Chondrocyte (in vitro differentiated cells): ENCODE results near the gene TRABD. TPM values are rescaled to one million over a fixed set of nuclear protein-coding genes. Genes with fewer than 3 reads are reported as not detected.
A peak's percentile ranks its signal among the peaks of the same experiment; 100 is the strongest.

Source experiments
- DNase-seq: peaks from one replicate; pipeline ENCODE4 v3.0.0; 2021; ENCODE audit warnings: mixed read lengths, low spot score
- H3K27ac Mint-ChIP-seq: one replicate; pipeline ENCODE4 v1.8.0; 2021; ENCODE audit warnings: mild to moderate bottlenecking, moderate library complexity, mixed read lengths; ENCODE audit not compliant: unreplicated experiment
- H3K27me3 Mint-ChIP-seq: 2 replicates; pipeline ENCODE4 v1.8.0; 2021; ENCODE audit warnings: low read depth, mixed read lengths
- H3K36me3 Mint-ChIP-seq: 2 replicates; pipeline ENCODE4 v1.8.0; 2021; ENCODE audit warnings: low read depth, mixed read lengths
- H3K4me1 Mint-ChIP-seq: 2 replicates; pipeline ENCODE4 v1.8.0; 2021; ENCODE audit warnings: low read depth, mild to moderate bottlenecking, mixed read lengths
- H3K4me3 Mint-ChIP-seq: one replicate; pipeline ENCODE4 v1.8.0; 2021; ENCODE audit warnings: mild to moderate bottlenecking, moderate library complexity, mixed read lengths; ENCODE audit not compliant: unreplicated experiment
- H3K9me3 Mint-ChIP-seq: 2 replicates; pipeline ENCODE4 v1.8.0; 2021; ENCODE audit warnings: low read depth, mixed read lengths
- total RNA-seq: library from RNA; stranded (reverse); gene quantifications from 3 replicates; pipeline ENCODE4 v1.2.1, GENCODE V29; 2021
- TF ChIP-seq, protein P1 (sequence below): fragments of 200-600 bp; sonication (generic); IDR thresholded peaks from 2 replicates; pipeline ENCODE4 v1.5.0; 2021; ENCODE audit warnings: antibody characterized with exemption, mild to moderate bottlenecking, moderate library complexity

TRABD gene
- total RNA-seq, 1 donor from 2014 or later: 20.2 TPM

DNA sequence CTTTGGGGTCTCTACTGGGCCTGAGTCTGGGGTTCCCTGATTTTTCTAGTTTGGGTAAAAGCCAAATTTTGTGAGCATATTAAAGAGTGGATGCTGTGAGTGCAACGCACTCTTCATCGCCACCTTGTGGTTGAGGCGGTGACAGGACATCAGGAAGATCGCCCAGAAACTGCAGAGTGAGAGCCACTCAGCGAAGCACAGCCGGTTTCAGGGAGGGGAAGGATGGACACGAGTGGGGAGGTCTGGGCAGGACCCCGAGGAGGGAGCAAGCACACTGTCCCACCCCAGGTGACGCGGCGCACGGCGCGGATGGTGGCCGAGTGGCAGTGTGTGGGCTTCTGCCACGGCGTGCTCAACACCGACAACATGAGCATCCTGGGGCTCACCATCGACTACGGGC, 24.2 kb downstream of the TRABD start:
- peaks cover 23% of the 10 kb centered on the region for H3K36me3 Mint-ChIP-seq
- peaks cover 8% of the 10 kb centered on the region for H3K4me1 Mint-ChIP-seq
- no peak overlapping the region for H3K27ac Mint-ChIP-seq
- TF ChIP-seq, protein P1, sequence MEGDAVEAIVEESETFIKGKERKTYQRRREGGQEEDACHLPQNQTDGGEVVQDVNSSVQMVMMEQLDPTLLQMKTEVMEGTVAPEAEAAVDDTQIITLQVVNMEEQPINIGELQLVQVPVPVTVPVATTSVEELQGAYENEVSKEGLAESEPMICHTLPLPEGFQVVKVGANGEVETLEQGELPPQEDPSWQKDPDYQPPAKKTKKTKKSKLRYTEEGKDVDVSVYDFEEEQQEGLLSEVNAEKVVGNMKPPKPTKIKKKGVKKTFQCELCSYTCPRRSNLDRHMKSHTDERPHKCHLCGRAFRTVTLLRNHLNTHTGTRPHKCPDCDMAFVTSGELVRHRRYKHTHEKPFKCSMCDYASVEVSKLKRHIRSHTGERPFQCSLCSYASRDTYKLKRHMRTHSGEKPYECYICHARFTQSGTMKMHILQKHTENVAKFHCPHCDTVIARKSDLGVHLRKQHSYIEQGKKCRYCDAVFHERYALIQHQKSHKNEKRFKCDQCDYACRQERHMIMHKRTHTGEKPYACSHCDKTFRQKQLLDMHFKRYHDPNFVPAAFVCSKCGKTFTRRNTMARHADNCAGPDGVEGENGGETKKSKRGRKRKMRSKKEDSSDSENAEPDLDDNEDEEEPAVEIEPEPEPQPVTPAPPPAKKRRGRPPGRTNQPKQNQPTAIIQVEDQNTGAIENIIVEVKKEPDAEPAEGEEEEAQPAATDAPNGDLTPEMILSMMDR: peak; percentile 91
- no peaks in the 10 kb centered on the region for H3K9me3 Mint-ChIP-seq
- H3K27me3 Mint-ChIP-seq: no peaks in the 10 kb centered on the region
- no peak overlapping the region for H3K4me3 Mint-ChIP-seq
- DNase-seq: no peak

GRCh38 chr22:50210378-50211139, 24.8 kb downstream of the TRABD start:
- no peaks in the 10 kb centered on the region for H3K27me3 Mint-ChIP-seq
- H3K9me3 Mint-ChIP-seq: no peaks in the 10 kb centered on the region
- peaks cover 9% of the 10 kb centered on the region for H3K4me1 Mint-ChIP-seq
- no peak overlapping the region for H3K4me3 Mint-ChIP-seq
- peaks cover 23% of the 10 kb centered on the region for H3K36me3 Mint-ChIP-seq
- DNase-seq: no peak
- H3K27ac Mint-ChIP-seq: no peak overlapping the region
- TF ChIP-seq, protein P1: no peak

DNA sequence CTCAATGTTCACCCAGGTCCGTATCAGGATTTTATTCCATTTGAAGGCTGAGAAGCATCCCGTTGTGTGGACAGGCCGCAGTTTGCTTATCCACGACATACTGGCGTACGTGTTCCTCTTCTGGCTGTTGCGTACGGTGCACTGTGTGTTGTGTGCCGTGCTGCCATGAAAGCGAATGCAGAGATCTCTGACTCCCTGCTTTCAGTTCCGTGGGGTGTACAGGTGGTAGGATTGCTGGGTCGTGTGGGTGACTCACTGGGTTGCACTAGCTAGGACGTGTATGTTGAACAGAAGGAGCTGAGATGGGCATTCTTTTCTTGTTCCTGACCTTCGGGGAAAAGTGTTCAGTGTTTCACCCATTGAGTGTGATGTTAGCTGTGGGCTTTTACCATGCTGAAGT, 25.4 kb downstream of the TRABD start:
- TF ChIP-seq, protein P1: no peak
- no peak overlapping the region for H3K4me3 Mint-ChIP-seq
- H3K9me3 Mint-ChIP-seq: no peaks in the 10 kb centered on the region
- H3K36me3 Mint-ChIP-seq: peaks cover 24% of the 10 kb centered on the region
- H3K4me1 Mint-ChIP-seq: peaks cover 9% of the 10 kb centered on the region
- peak overlapping the region; percentile 5 for H3K27ac Mint-ChIP-seq
- H3K27me3 Mint-ChIP-seq: no peaks in the 10 kb centered on the region
- DNase-seq: no peak

- Mint-ChIP-seq H3K4me3 (no peak overlapping the region), H3K36me3 (peaks cover 24% of the 10 kb centered on the region), H3K9me3 (no peaks in the 10 kb centered on the region), H3K4me1 (peaks cover 7% of the 10 kb centered on the region), H3K27me3 (no peaks in the 10 kb centered on the region), H3K27ac (no peak overlapping the region)
- no peak for DNase-seq
- TF ChIP-seq, protein P1: no peak
These were observed 27.6 kb downstream of the TRABD start for GRCh38 chr22:50213263-50213662.

DNA sequence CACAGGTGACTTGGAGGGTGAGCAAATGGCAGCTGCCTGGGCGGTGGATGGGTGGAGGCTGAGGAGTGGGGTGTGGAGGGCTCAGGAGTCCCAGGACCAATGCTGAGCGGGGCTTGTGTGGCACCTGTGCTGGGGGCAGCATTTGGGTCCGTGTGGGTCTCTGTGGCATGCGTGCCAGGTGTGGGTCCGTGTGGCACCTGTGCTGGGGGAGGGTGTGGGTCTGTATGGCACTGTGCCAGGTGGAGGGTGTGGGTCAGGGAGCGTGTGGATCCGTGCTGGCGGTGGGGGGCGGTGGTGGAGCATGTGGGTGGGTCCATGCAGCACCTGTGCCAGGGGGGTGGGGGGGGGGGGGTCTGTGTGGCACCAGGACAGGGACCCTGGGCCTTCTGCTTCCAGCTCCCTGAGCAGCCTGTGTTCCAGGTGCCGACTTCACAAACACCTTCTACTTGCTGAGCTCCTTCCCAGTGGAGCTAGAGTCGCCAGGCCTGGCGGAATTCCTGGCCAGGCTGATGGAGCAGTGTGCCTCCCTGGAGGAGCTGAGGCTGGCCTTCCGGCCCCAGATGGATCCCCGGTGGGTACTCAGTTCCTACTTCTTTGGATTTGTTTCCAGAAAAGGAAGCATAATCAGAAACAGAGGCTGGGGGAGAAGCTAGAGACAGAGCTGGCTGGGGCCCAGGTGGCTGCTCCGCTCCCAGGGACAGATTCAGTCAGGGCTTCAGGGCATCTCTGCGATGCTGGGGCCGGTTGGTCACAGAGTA, 29.8 kb downstream of the TRABD start:
- peaks cover 25% of the 10 kb centered on the region for H3K36me3 Mint-ChIP-seq
- H3K9me3 Mint-ChIP-seq: no peaks in the 10 kb centered on the region
- TF ChIP-seq, protein P1: no peak

More for the DNA sequence above, 29.8 kb downstream of the TRABD start:
- Mint-ChIP-seq H3K4me3 (no peak overlapping the region), H3K4me1 (peaks cover 7% of the 10 kb centered on the region), H3K27ac (peak overlapping the region; percentile 54), H3K27me3 (no peaks in the 10 kb centered on the region)
- DNase-seq: peak; percentile 94
